ENCODE results near the gene CALML3.

CALML3 gene

DNA sequence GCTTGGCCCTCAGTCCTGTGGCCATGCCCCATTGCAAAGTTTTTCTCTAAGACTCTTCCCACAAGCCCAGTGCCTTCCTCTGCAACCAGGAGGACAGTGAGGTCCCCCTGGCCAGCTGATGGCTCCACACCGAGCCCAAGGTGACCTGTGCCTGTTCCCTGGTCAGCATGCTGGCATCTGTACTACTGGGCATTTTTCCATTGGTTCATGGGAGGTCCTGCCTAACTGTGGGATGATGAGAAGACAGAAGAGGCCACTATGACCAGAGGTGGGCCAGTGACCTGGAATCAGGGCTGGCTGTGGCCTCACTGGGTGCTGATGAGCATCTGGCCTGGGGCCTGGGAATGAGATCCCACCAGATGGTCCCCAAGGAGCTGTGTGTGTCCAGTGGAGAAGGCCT lies 20.2 kb downstream of the CALML3 start:
- no peak for DNase-seq

- DNase-seq, result no peak
These were observed 20.6 kb downstream of the CALML3 start for GRCh38 chr10:5545426-5545777.

DNA sequence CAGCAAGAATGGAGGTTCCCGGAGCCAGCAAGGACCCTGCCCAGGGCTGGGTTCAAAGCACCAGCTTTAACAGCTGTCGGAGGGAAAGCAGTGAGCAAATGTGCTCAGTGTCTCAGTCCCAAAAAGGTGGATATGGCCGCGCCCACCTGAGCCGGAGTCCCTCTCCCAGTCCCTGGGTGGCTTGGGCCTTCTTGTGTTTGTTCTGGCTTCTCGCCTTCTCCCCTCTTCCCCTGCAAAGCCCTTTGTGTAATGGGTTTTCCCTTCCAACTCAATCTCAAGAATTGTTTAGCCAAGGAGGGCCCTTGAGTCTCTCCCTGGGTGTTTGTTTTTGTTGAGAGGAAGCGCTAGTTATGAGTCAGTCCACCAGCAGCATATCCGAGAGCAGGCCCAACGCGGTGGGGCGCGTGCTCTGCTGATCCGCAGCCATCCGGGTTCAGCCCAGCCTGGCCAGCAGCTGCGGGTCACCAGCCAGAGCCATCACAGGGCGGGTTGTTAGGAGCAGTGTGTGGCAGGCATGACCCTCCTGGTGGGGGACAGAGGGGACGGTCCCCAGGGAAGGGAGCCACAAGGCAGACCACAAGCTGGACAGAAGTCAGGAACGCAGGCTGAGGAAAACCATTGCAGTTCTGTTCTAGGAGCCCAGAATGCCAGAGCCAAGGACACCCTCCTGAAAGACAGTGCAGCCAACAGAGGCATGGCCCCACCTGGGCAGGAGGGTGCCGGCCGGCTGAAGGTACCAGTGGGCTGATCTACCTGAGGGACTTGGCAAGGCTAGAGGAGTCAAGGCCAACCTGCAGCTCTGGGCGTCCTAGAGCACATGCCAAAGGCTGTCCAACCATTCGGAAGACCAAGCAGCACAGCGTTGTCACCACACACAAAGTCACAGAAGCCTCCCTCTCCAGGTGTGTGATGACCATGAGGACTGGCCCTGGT lies 21.3 kb downstream of the CALML3 start:
- no peak for DNase-seq

DNA sequence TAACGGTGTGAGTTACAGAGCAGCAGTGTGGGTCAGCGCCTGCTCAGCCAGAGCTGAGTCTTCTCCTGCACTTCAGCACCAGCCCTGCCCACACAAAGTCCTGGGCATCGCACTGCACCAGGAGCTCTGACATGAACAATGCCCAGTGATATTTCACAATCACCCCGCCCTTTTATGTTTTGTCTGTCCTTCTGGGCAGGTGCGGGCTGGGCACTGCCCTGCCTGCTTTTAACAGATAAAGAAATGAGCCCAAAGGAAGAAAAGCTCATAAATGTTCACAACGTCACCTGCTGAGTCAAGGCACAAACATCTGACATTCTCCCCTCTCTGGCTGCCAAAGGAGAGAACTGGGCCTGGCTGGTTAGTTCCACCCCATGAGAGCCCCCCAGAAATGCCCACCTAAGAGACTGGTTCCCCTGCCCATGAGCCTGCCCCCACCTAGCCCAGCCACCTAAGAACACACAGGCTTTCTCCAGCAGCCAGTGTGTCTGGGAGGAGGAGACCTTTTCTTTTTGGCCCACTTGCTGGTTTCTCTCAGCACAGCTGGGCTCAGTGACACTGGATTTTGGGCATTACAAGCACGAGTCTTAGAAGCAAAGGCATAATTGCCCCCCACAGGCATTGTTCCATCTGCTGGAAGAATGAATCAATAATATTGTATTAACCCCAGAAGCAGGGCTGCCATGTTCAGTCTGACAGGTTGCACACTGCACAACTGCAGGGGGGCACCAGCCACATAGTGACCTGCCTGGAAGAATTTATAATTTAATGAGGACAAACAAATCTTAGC lies 22.3 kb downstream of the CALML3 start:
- DNase-seq, result no peak

DNA sequence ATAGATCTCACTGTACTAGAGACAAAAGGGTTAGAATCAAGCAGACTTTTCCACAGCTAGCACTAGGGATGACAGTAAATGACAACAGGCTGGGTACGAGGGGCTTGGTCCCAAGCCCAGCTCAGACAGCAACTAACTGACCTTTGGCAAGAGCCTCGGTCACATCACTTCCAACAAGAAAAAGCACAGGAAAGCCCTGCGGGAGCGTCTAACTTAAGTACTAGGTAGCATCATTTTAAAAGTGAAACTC lies 22.8 kb downstream of the CALML3 start:
- no peak for DNase-seq

GRCh38 chr10:5547931-5548660 lies 23.3 kb downstream of the CALML3 start:
- no peak for DNase-seq

GRCh38 chr10:5549462-5550249 lies 24.9 kb downstream of the CALML3 start:
- no peak for DNase-seq

DNA sequence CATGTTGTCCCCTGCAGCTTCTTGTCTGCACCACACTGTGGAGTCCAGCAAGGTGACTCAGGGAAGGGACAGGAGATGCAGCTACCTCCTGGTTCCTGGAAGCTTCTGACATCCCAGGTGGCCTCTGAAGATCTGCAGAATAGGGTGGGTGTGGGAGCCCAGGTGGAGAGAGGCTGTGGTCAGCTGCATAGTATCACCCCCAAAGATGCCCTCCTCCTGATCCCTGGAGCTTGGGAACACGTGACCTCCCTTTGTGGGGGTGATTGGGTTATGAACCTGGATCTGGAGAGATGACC lies 25.4 kb downstream of the CALML3 start:
- DNase-seq, result no peak

DNA sequence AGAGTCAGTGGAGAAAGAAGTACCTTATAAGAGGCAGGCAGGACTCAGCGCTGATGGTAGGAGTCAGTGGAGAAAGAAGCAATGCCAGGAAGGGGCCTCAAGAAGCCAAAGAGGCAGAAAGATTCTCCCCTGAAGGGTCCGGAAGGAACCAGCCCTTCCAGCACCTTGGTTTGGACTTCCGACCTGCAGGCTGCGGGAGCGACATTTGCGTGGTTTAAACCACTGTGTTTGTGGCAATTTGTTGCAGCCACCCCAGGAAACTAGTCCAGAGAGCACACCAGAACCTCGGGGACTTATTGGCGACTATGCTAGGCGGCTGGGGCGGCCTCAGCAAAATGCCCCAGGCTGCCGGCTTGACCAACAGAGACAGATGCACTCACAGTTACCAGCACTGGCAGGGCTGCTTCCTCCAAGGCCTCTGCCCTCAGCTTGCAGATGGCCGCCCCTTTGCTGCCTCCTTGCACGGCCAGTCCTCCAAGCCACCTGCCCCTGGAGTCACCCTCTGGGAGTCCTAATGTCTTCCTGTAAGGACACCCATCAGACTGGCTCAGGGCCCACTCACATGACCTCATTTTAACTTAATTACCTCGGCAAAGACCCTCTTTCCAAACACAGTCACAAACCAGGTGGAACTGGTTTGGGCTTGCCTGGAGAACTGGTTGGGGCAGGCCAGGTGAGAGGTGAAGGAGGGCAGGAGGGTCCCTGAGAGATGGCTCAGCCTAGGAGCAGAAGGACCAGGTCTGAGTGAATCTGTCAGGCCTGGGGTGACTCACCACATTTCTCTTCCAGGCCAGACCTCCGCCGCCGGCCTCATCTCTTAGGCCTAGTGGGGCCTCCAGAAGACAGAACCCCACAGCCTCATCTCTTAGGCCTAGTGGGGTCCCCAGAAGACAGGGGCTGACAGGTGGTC lies 26.1 kb downstream of the CALML3 start:
- DNase-seq, result no peak

DNA sequence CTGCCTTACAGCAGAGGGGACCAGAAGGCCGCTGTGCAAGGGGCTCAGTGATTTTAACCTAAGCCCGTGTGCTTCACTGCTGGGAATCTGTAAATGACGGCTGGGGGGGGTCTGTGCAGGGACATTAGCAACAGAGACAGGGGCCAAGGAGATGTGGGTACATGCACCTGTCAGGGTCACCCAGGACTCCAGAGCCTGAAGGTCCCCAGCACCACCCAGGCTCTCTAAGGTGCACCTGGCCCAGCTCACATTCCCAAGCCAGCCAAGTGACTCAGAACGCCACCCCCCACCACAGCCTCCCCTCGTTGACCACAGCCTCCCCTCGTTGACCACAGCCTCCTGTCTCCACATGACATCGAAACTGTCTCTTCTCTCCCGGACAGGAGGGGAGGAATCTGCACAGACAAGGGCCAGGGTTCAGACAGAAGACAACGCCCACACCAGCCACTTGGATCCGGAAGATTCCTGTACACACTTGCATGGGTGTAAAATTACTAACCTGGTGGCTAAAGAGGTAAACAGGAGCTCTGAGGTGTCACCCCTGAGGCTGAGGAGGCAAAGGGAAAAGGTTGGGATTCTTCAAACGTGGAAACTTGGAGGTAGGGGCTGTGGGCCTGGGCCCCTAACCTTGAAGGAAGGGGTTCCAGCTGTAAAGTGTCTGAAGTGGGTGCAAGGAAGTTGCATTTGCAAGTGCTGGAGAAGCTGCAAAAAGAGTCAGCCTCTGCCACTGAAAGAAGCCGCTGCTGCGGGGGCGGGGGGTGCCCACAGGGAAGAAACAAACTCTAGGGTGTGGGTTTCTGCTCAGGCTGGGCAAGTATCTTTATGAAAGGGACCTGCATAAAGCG lies 27.0 kb downstream of the CALML3 start:
- peak; percentile 22 for DNase-seq

GRCh38 chr10:5552376-5553321 lies 27.9 kb downstream of the CALML3 start:
- DNase-seq, result no peak

GRCh38 chr10:5553400-5554170 lies 28.8 kb downstream of the CALML3 start:
- no peak for DNase-seq

DNA sequence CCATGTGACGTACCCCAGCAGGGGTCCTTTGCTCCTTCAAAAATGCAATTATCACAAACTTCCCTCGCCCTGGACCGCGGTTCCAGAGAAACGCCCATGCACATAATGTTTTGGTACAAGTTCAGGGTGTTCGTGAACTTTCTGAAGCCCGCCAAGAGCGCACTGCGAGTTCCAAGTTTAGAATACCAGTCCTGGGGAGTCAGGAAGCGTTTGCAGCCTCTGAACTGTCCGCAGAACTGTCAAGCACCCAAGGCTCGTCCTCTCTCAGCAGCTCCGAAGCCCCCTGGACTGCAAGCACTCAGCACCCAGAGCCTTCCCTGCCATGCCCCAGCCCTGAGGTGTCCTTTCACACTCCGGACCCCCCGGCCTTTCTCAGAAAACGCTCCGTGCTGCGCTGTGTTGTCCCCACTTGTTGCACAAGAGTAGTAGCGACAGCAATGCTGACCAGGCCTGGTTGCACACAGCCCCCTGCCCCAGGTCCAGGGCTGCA lies 30.3 kb downstream of the CALML3 start:
- DNase-seq, result no peak

GRCh38 chr10:5555881-5556280 lies 31.1 kb downstream of the CALML3 start:
- no peak for DNase-seq

- no peak for DNase-seq
These were observed 31.8 kb downstream of the CALML3 start for GRCh38 chr10:5556576-5556975.

DNA sequence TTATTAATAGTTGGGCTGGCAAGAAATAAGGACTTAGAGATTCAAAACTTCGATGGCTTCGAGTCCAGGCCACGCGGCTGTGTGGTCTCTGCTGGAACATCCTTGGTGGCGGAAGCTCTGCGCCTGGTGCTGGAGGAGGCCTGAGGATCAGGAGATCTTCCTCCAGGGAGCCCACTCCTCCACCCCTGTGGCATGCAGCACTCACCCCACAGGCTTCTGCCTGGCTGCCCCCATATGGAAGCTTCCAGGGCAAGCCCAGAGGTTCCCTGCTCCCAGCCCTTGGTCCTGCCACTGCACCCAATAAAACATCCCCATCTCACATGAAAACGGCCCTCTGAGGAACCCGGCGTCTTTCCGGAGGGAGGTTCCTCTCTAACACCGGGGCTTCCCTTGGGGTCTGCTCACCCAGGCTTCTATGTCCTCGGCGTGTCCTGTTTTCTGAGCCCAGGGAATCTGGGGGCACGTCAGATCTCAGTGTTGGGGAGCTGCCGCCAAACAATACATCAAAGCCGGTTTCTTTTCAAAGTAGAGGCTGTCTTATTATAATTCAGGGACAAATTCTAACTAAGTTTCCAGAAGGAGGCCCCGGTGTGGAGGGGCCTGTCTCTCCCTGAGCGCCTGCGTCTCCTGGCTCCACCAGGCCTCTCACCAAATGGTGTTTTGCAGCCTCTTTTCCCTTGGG lies 32.4 kb downstream of the CALML3 start:
- DNase-seq, result no peak

- DNase-seq, result no peak
These were observed 33.3 kb downstream of the CALML3 start for GRCh38 chr10:5557799-5558771.

Data from activated CD4-positive, alpha-beta T cell treated with anti-CD3 and anti-CD28 coated beads for 1 hour (primary cell).